IMR-90 (cell line): Measurements from ENCODE around the gene GSTO1. TPM values are rescaled to one million over a fixed set of nuclear protein-coding genes. Genes with fewer than 3 reads are reported as not detected.

Experiments used
- ATAC-seq: fragments of 200-7000 bp; cut with Tn5 transposase; 2 replicates; pipeline ENCODE4 v1.9.1; 2020; ENCODE audit warnings: low read depth, mild to moderate bottlenecking, moderate library complexity
- BruUV-seq: library from RNA; stranded (reverse); fragments of 400-500 nt; replicated peaks from 2 replicates; lab custom pipeline; 2021; lab: Mats Ljungman, UMichigan
- CTCF ChIA-PET: fragments of 300-600 bp; formaldehyde crosslinking; extraction: SDS; loops from one replicate; lab custom pipeline; 2021; ENCODE audit warnings: antibody characterized with exemption; lab: Yijun Ruan, JAX
- POLR2A ChIA-PET: fragments of 300-600 bp; sonication (Branson Sonifier 250); formaldehyde crosslinking; loops from one replicate; lab custom pipeline; 2022; ENCODE audit warnings: antibody characterized with exemption; ENCODE audit not compliant: unreplicated experiment; lab: Charles Lee
- DNase-seq: peaks from one replicate; pipeline ENCODE4 v3.0.0; 2013
- H2AFZ ChIP-seq: replicated peaks from 2 replicates; pipeline ENCODE3; 2013; ENCODE audit warnings: low read length, mild to moderate bottlenecking; ENCODE audit not compliant: poor library complexity
- H2AK5ac ChIP-seq: 2 replicates; pipeline ENCODE4 v1.6.1; 2013; ENCODE audit warnings: low read depth, low read length, inconsistent platforms
- H2AK9ac ChIP-seq: replicated peaks from 2 replicates; pipeline ENCODE3; 2013; ENCODE audit warnings: mild to moderate bottlenecking, low read depth, low read length, moderate library complexity; ENCODE audit not compliant: poor library complexity
- H2BK120ac ChIP-seq: 2 replicates; pipeline ENCODE4 v1.6.1; 2013; ENCODE audit warnings: low read depth, low read length, inconsistent platforms
- H2BK15ac ChIP-seq: 3 replicates; pipeline ENCODE4 v1.6.1; 2013; ENCODE audit warnings: low read depth, low read length, inconsistent platforms
- H2BK20ac ChIP-seq: 2 replicates; pipeline ENCODE4 v1.6.1; 2013; ENCODE audit warnings: low read depth, mild to moderate bottlenecking, inconsistent platforms, low read length, moderate library complexity
- H2BK5ac ChIP-seq: 2 replicates; pipeline ENCODE4 v1.6.1; 2013; ENCODE audit warnings: mild to moderate bottlenecking, low read depth, low read length, inconsistent platforms; ENCODE audit not compliant: poor library complexity, severe bottlenecking
- H3K14ac ChIP-seq: replicated peaks from 2 replicates; pipeline ENCODE4 v1.6.1; 2013; ENCODE audit warnings: low read depth, low read length, inconsistent platforms
- H3K18ac ChIP-seq: 2 replicates; pipeline ENCODE4 v1.6.1; 2013; ENCODE audit warnings: low read depth, low read length, control low read depth
- H3K23ac ChIP-seq: 2 replicates; pipeline ENCODE4 v1.6.1; 2013; ENCODE audit warnings: low read depth, low read length, inconsistent platforms
- H3K27ac ChIP-seq: 2 replicates; pipeline ENCODE4 v1.5.1; 2013; ENCODE audit warnings: mild to moderate bottlenecking, control low read depth, low read length; ENCODE audit not compliant: insufficient read depth
- H3K27me3 ChIP-seq: 2 replicates; pipeline ENCODE4 v1.6.1; 2013; ENCODE audit warnings: low read length; ENCODE audit not compliant: control insufficient read depth, insufficient read depth
- H3K36me3 ChIP-seq: 2 replicates; pipeline ENCODE4 v1.6.1; 2013; ENCODE audit warnings: low read length, mixed read lengths; ENCODE audit not compliant: control insufficient read depth, insufficient read depth
- H3K4ac ChIP-seq: 2 replicates; pipeline ENCODE4 v1.6.1; 2013; ENCODE audit warnings: low read depth, low read length, inconsistent platforms
- H3K4me1 ChIP-seq: 2 replicates; pipeline ENCODE4 v1.6.1; 2013; ENCODE audit warnings: low read length, mixed read lengths; ENCODE audit not compliant: control insufficient read depth, insufficient read depth
- H3K4me2 ChIP-seq: 2 replicates; pipeline ENCODE4 v1.6.1; 2013; ENCODE audit warnings: low read depth, mild to moderate bottlenecking, control low read depth, low read length, moderate library complexity
- H3K4me3 ChIP-seq: 2 replicates; pipeline ENCODE4 v1.5.1; 2013; ENCODE audit warnings: low read depth, mild to moderate bottlenecking, control low read depth, low read length, moderate library complexity; ENCODE audit not compliant: insufficient read depth
- H3K56ac ChIP-seq: 2 replicates; pipeline ENCODE4 v1.6.1; 2013; ENCODE audit warnings: low read length, inconsistent platforms; ENCODE audit not compliant: insufficient read depth; ENCODE audit errors: extremely low read depth
- H3K79me1 ChIP-seq, 2 experiments: 2 replicates each; pipeline ENCODE4 v1.6.1; 2013; ENCODE audit warnings: low read length in 2 of 2, inconsistent platforms in 1 of 2, low read depth in 1 of 2
- H3K9ac ChIP-seq: 2 replicates; pipeline ENCODE4 v1.6.1; 2013; ENCODE audit warnings: low read depth, low read length, control low read depth
- H3K9me1 ChIP-seq: 2 replicates; pipeline ENCODE4 v1.6.1; 2013; ENCODE audit warnings: low read length, inconsistent platforms; ENCODE audit not compliant: insufficient read depth
- H3K9me3 ChIP-seq: 2 replicates; pipeline ENCODE4 v1.6.1; 2013; ENCODE audit warnings: low read length; ENCODE audit not compliant: control insufficient read depth, insufficient read depth
- H4K20me1 ChIP-seq: 2 replicates; pipeline ENCODE4 v1.6.1; 2013; ENCODE audit warnings: low read length, inconsistent platforms; ENCODE audit not compliant: insufficient read depth
- H4K5ac ChIP-seq: 2 replicates; pipeline ENCODE4 v1.6.1; 2013; ENCODE audit warnings: mild to moderate bottlenecking, low read depth, low read length, control low read depth
- H4K8ac ChIP-seq, 2 experiments: 2 replicates each; pipeline ENCODE4 v1.6.1; 2013; ENCODE audit warnings: low read depth in 2 of 2, low read length in 2 of 2, control low read depth in 1 of 2, inconsistent platforms in 1 of 2
- H4K91ac ChIP-seq: 2 replicates; pipeline ENCODE4 v1.6.1; 2013; ENCODE audit warnings: low read depth, low read length, inconsistent platforms; ENCODE audit not compliant: insufficient read depth
- BHLHE40 ChIP-seq: fragments of 150-350 bp; IDR thresholded peaks from 2 replicates; pipeline ENCODE4 v1.6.1; 2016; ENCODE audit warnings: mild to moderate bottlenecking, low read depth, low read length
- CHD1 ChIP-seq: IDR thresholded peaks from 2 replicates; pipeline ENCODE4 v1.6.1; 2012; ENCODE audit warnings: low read depth, low read length, improper control_type of control experiment
- ELK1 ChIP-seq: fragments of 150-350 bp; IDR thresholded peaks from 2 replicates; pipeline ENCODE4 v1.6.1; 2016; ENCODE audit warnings: low read depth, mild to moderate bottlenecking, low read length, moderate library complexity, borderline replicate concordance
- NFE2L2 ChIP-seq: fragments of 150-350 bp; IDR thresholded peaks from 2 replicates; pipeline ENCODE4 v1.6.1; 2016; ENCODE audit warnings: low read depth, mild to moderate bottlenecking, low read length
- RCOR1 ChIP-seq: IDR thresholded peaks from 2 replicates; pipeline ENCODE4 v1.6.1; 2012; ENCODE audit warnings: mild to moderate bottlenecking, low read length, improper control_type of control experiment; ENCODE audit not compliant: insufficient replicate concordance
- RFX5 ChIP-seq: IDR thresholded peaks from 2 replicates; pipeline ENCODE4 v1.8.0; 2012; ENCODE audit warnings: low read depth, mild to moderate bottlenecking, low read length, moderate library complexity
- USF2 ChIP-seq: fragments of 150-350 bp; IDR thresholded peaks from 2 replicates; pipeline ENCODE4 v1.6.1; 2017; ENCODE audit warnings: mild to moderate bottlenecking, antibody characterized with exemption, low read length, low read depth
- WGBS, 2 experiments: methylation state at CpG; one replicate each; pipeline versions ENCODE4 v1.1.5 to v1.1.7; 2013; ENCODE audit warnings: missing lambda C conversion rate in 2 of 2; ENCODE audit not compliant: insufficient read length in 1 of 2; ENCODE audit errors: extremely low coverage in 2 of 2; 5-methylcytosine and 5-hydroxymethylcytosine counted together
- dilution Hi-C: fragments of 300-500 bp; cut with HindIII; formaldehyde crosslinking; loops from one replicate; pipeline ENCODE4 v1.14.3; 2018; ENCODE audit warnings: low sequenced_read_pairs; ENCODE audit not compliant: unreplicated experiment
- in situ Hi-C: fragments of 300-500 bp; cut with MboI; formaldehyde crosslinking; loops from 3 replicates; pipeline ENCODE4 v1.14.3; 2019; ENCODE audit warnings: low sequenced_read_pairs, inconsistent platforms, mixed read lengths
- intact Hi-C: fragments of 100-400 bp; cut with micrococcal nuclease; formaldehyde crosslinking; loops from 2 replicates; pipeline ENCODE4 v1.10.0; 2022
- polyA plus RNA-seq, 3 experiments: library from polyadenylated mRNA; depleted of rRNA; stranded (reverse); fragments of >200 nt; gene quantifications; 2 replicates each; pipeline ENCODE4 v1.2.3, GENCODE V29; 2012; ENCODE audit warnings: low replicate concordance in 1 of 3
- total RNA-seq: library from RNA; depleted of rRNA; stranded (reverse); fragments of >200 nt; gene quantifications from 2 replicates; pipeline ENCODE4 v1.2.3, GENCODE V29; 2012

Gene GSTO1
- total and polyA plus RNA-seq, 2 of the 4 experiments (the other 2 are of a cell fraction): 186 to 258 TPM

- no peak overlapping the region for H3K56ac ChIP-seq
- H2AK5ac ChIP-seq: no peak overlapping the region
- no peak overlapping the region for H4K8ac ChIP-seq
- BruUV-seq: no TSS peak
- H3K23ac ChIP-seq: no peak overlapping the region
- intact Hi-C loops: loop anchor here (5.0 kb wide), 1 partner anchor 53 kb away; no protein-coding TSS in a partner anchor
- H3K36me3 ChIP-seq: no peaks in the 10 kb centered on the region
- H3K27ac ChIP-seq: no peak overlapping the region
- no peak overlapping the region for H4K5ac ChIP-seq
- H2BK5ac ChIP-seq: no peak overlapping the region
- no peak for ATAC-seq
- H2AFZ ChIP-seq: no peak overlapping the region
- no peak overlapping the region for H3K9ac ChIP-seq
- ChIA-PET POLR2A (interaction anchor here (0.6 kb wide), 1 partner anchor 1289 kb away, joined by 4 read pairs; no protein-coding TSS in a partner anchor), CTCF (no interaction called here)
- TF ChIP-seq BHLHE40 (no peak), CHD1 (no peak), USF2 (no peak), NFE2L2 (no peak), RFX5 (no peak), RCOR1 (no peak), ELK1 (no peak)
- H2AK9ac ChIP-seq: no peak overlapping the region
- H3K4ac ChIP-seq: no peak overlapping the region
- H2BK20ac ChIP-seq: no peak overlapping the region
- no peak overlapping the region for H4K91ac ChIP-seq
- no peak overlapping the region for H2BK15ac ChIP-seq
- H3K4me2 ChIP-seq: no peak overlapping the region
- peaks cover 38% of the 10 kb centered on the region for H3K27me3 ChIP-seq
- in situ Hi-C loops: loop anchor here (25.0 kb wide), 1 partner anchor 508 kb away; no protein-coding TSS in a partner anchor
- H3K9me3 ChIP-seq: no peaks in the 10 kb centered on the region
- H3K79me1 ChIP-seq: no peaks in the 10 kb centered on the region
- H3K9me1 ChIP-seq: no peaks in the 10 kb centered on the region
- H3K4me3 ChIP-seq: no peak overlapping the region
- no peak overlapping the region for H2BK120ac ChIP-seq
- no peak for DNase-seq
- no peak overlapping the region for H3K18ac ChIP-seq
- H3K14ac ChIP-seq: no peak overlapping the region
- H4K20me1 ChIP-seq: no peaks in the 10 kb centered on the region
- WGBS, 2 experiments: no CpG with 5 or more reads among the region's 2 CpGs
- dilution Hi-C loops: no loop called here
- no peaks in the 10 kb centered on the region for H3K4me1 ChIP-seq
These were observed 34.2 kb upstream of the GSTO1 start for GRCh38 chr10:104220522-104220921.
